ENCODE results near the gene TMIGD1. TPM values are rescaled to one million over a fixed set of nuclear protein-coding genes. Genes with fewer than 3 reads are reported as not detected.

Gene TMIGD1
- polyA plus RNA-seq, 4 donors = 0.63 to 1.3 (median 0.79) TPM

- no peak for DNase-seq (ENCODE audit: low read depth in 4 of 4, low spot score in 3 of 4)
These were observed 41.5 kb downstream of the TMIGD1 start for GRCh38 chr17:30292286-30292858.

GRCh38 chr17:30291543-30292285, 42.1 kb downstream of the TMIGD1 start, which contains the start of gene BLMH:
Gene BLMH (minus strand): TSS chr17:30291944. CDS start chr17:30291819, 125 bp downstream.
- DNase-seq (ENCODE audit: low read depth in 4 of 4, low spot score in 3 of 4) = peak; percentile 56 to 76 (median 62)

- peak; percentile 10 to 38 (median 17) for DNase-seq (ENCODE audit: low read depth in 4 of 4, low spot score in 3 of 4)
These were observed 42.9 kb downstream of the TMIGD1 start for GRCh38 chr17:30290696-30291542.

GRCh38 chr17:30290077-30290476, 43.8 kb downstream of the TMIGD1 start:
- no peak for DNase-seq (ENCODE audit: low read depth in 4 of 4, low spot score in 3 of 4)

- DNase-seq (ENCODE audit: low read depth in 4 of 4, low spot score in 3 of 4) = no peak
These were observed 54.7 kb downstream of the TMIGD1 start for GRCh38 chr17:30279156-30279555.

GRCh38 chr17:30278032-30278431, 55.8 kb downstream of the TMIGD1 start:
- peak in 1 of 4 donors; percentile 23 for DNase-seq (ENCODE audit: low read depth in 4 of 4, low spot score in 3 of 4)

- DNase-seq (ENCODE audit: low read depth in 4 of 4, low spot score in 3 of 4) = no peak
These were observed 57.9 kb downstream of the TMIGD1 start for GRCh38 chr17:30275911-30276310.

- DNase-seq (ENCODE audit: low read depth in 4 of 4, low spot score in 3 of 4) = no peak
These were observed 59.0 kb downstream of the TMIGD1 start for GRCh38 chr17:30274887-30275286.

- no peak for DNase-seq (ENCODE audit: low read depth in 4 of 4, low spot score in 3 of 4)
These were observed 60.5 kb downstream of the TMIGD1 start for GRCh38 chr17:30273373-30273772.

GRCh38 chr17:30271102-30271501, 62.8 kb downstream of the TMIGD1 start:
- no peak for DNase-seq (ENCODE audit: low read depth in 4 of 4, low spot score in 3 of 4)

- DNase-seq (ENCODE audit: low read depth in 4 of 4, low spot score in 3 of 4) = no peak
These were observed 66.2 kb downstream of the TMIGD1 start for GRCh38 chr17:30267625-30268024.

Other genes with a start within 250 kb of the TMIGD1 start
- 10 to 100 TPM; 34.3 to 41.8 (median 41.0) TPM for gene NSRP1, start 217.2 kb downstream of the TMIGD1 start, polyA plus RNA-seq (ENCODE audit: insufficient read length in 4 of 4)
- 1 to 10 TPM in 1 of 4 donors, under 1 TPM in 3; 0.61 to 1.1 (median 0.80) TPM for gene SLC6A4, start 98.4 kb downstream of the TMIGD1 start, polyA plus RNA-seq (ENCODE audit: insufficient read length in 4 of 4)
- 10 to 100 TPM; 79.8 to 90.9 (median 82.7) TPM for gene BLMH, start 42.1 kb downstream of the TMIGD1 start, polyA plus RNA-seq (ENCODE audit: insufficient read length in 4 of 4)
- gene CPD, start 44.9 kb upstream of the TMIGD1 start, polyA plus RNA-seq (ENCODE audit: insufficient read length in 4 of 4) = 10 to 100 TPM; 84.3 to 98.8 (median 90.1) TPM
- gene GOSR1, start 143.4 kb upstream of the TMIGD1 start, polyA plus RNA-seq (ENCODE audit: insufficient read length in 4 of 4) = 10 to 100 TPM; 48.0 to 56.0 (median 54.2) TPM

All from right renal pelvis (tissue), 4 donors.